Duodenal mucosa (tissue), 2 donors: ENCODE measurements around the gene BPIFA3.

Experiments used
- H3K27ac ChIP-seq: one replicate; pipeline ENCODE4 v1.7.0; 2013; ENCODE audit warnings: low read depth, low read length
- H3K27me3 ChIP-seq, 2 donors: one replicate each; pipeline ENCODE4 v1.7.0; 2013; ENCODE audit warnings: low read length in 2 of 2, control low read depth in 1 of 2; ENCODE audit not compliant: insufficient read depth in 2 of 2, control insufficient read depth in 1 of 2
- H3K36me3 ChIP-seq, 2 donors: one replicate each; pipeline ENCODE4 v1.7.0; 2013; ENCODE audit warnings: low read length in 2 of 2, control low read depth in 1 of 2; ENCODE audit not compliant: insufficient read depth in 2 of 2, control insufficient read depth in 1 of 2
- H3K4me1 ChIP-seq, 2 donors: one replicate each; pipeline ENCODE4 v1.7.0; 2013; ENCODE audit warnings: low read length in 2 of 2, control low read depth in 1 of 2; ENCODE audit not compliant: insufficient read depth in 2 of 2, control insufficient read depth in 1 of 2
- H3K4me3 ChIP-seq, 2 donors: one replicate each; pipeline ENCODE4 v1.7.0; 2013; ENCODE audit warnings: low read length in 2 of 2, low read depth in 1 of 2
- H3K9ac ChIP-seq, 2 donors: one replicate each; pipeline ENCODE4 v1.7.0; 2013; ENCODE audit warnings: low read length in 2 of 2, low read depth in 1 of 2
- H3K9me3 ChIP-seq, 2 donors: one replicate each; pipeline ENCODE4 v1.7.0; 2013; ENCODE audit warnings: low read length in 2 of 2, control low read depth in 1 of 2; ENCODE audit not compliant: control insufficient read depth in 1 of 2

Gene BPIFA3

GRCh38 chr20:33210371-33210770 is 6.8 kb upstream of the BPIFA3 start:
- Histone ChIP-seq H3K27me3 (no peaks in the 10 kb centered on the region), H3K9me3 (no peaks in the 10 kb centered on the region), H3K4me1 (no peaks in the 10 kb centered on the region), H3K9ac (no peak overlapping the region), H3K27ac (no peak overlapping the region), H3K36me3 (no peaks in the 10 kb centered on the region), H3K4me3 (no peak overlapping the region)

- Histone ChIP-seq H3K36me3 (no peaks in the 10 kb centered on the region), H3K4me3 (no peak overlapping the region), H3K27me3 (no peaks in the 10 kb centered on the region), H3K4me1 (no peaks in the 10 kb centered on the region), H3K27ac (no peak overlapping the region), H3K9ac (no peak overlapping the region), H3K9me3 (no peaks in the 10 kb centered on the region)
Observed at GRCh38 chr20:33211817-33212424, 5.2 kb upstream of the BPIFA3 start.

GRCh38 chr20:33224399-33224798 is 7.2 kb downstream of the BPIFA3 start:
- Histone ChIP-seq H3K9me3 (no peaks in the 10 kb centered on the region), H3K27me3 (no peaks in the 10 kb centered on the region)

GRCh38 chr20:33229843-33230242 is 12.7 kb downstream of the BPIFA3 start:
- Histone ChIP-seq H3K27me3 (no peaks in the 10 kb centered on the region), H3K36me3 (no peaks in the 10 kb centered on the region), H3K27ac (no peak overlapping the region), H3K4me3 (no peak overlapping the region), H3K9ac (no peak overlapping the region), H3K9me3 (no peaks in the 10 kb centered on the region), H3K4me1 (no peaks in the 10 kb centered on the region)

More at GRCh38 chr20:33224399-33224798, 7.2 kb downstream of the BPIFA3 start:
- Histone ChIP-seq H3K4me1 (no peaks in the 10 kb centered on the region), H3K4me3 (no peak overlapping the region), H3K9ac (no peak overlapping the region), H3K27ac (no peak overlapping the region), H3K36me3 (no peaks in the 10 kb centered on the region)

- no peak overlapping the region for H3K4me3 ChIP-seq
- H3K27me3 ChIP-seq: peaks cover 0 to 2% of the 10 kb centered on the region in 2 donors
- no peaks in the 10 kb centered on the region for H3K36me3 ChIP-seq
- no peak overlapping the region for H3K9ac ChIP-seq
- H3K9me3 ChIP-seq: no peaks in the 10 kb centered on the region
- no peak overlapping the region for H3K27ac ChIP-seq
- H3K4me1 ChIP-seq: no peaks in the 10 kb centered on the region
Observed at GRCh38 chr20:33231237-33231636, 14.1 kb downstream of the BPIFA3 start.

- H3K4me3 ChIP-seq: no peak overlapping the region
- H3K36me3 ChIP-seq: no peaks in the 10 kb centered on the region
- no peaks in the 10 kb centered on the region for H3K9me3 ChIP-seq
- peaks cover 0 to 2% of the 10 kb centered on the region in 2 donors for H3K27me3 ChIP-seq
- no peak overlapping the region for H3K27ac ChIP-seq
- H3K4me1 ChIP-seq: no peaks in the 10 kb centered on the region
- no peak overlapping the region for H3K9ac ChIP-seq
Observed at GRCh38 chr20:33232486-33233072, 15.4 kb downstream of the BPIFA3 start.

GRCh38 chr20:33233129-33233774 is 16.1 kb downstream of the BPIFA3 start:
- Histone ChIP-seq H3K27me3 (peaks cover 0 to 2% of the 10 kb centered on the region in 2 donors), H3K9me3 (no peaks in the 10 kb centered on the region), H3K4me1 (no peaks in the 10 kb centered on the region), H3K4me3 (no peak overlapping the region), H3K9ac (no peak overlapping the region), H3K36me3 (no peaks in the 10 kb centered on the region), H3K27ac (no peak overlapping the region)

GRCh38 chr20:33234050-33234449 is 16.9 kb downstream of the BPIFA3 start:
- peaks cover 0 to 2% of the 10 kb centered on the region in 2 donors for H3K27me3 ChIP-seq
- H3K36me3 ChIP-seq: no peaks in the 10 kb centered on the region
- no peak overlapping the region for H3K27ac ChIP-seq

GRCh38 chr20:33235696-33236095 is 18.5 kb downstream of the BPIFA3 start, which contains the start of gene BPIFA1:
BPIFA1 (plus strand) TSS chr20:33235996; CDS start chr20:33237712, 1,716 bp downstream.
- H3K27me3 ChIP-seq: peaks cover 0 to 2% of the 10 kb centered on the region in 2 donors
- no peak within 1 kb of the TSS for H3K4me3 ChIP-seq
- no peaks in the 10 kb centered on the region for H3K4me1 ChIP-seq
- H3K27ac ChIP-seq: no peak within 1 kb of the TSS
- H3K9me3 ChIP-seq: no peaks in the 10 kb centered on the region
- H3K9ac ChIP-seq: no peak within 1 kb of the TSS
- no peaks in the 10 kb centered on the region for H3K36me3 ChIP-seq

More at GRCh38 chr20:33234050-33234449, 16.9 kb downstream of the BPIFA3 start:
- Histone ChIP-seq H3K9me3 (no peaks in the 10 kb centered on the region), H3K4me1 (no peaks in the 10 kb centered on the region), H3K4me3 (no peak overlapping the region), H3K9ac (no peak overlapping the region)

GRCh38 chr20:33236351-33236750 is 19.2 kb downstream of the BPIFA3 start:
- H3K27me3 ChIP-seq: peaks cover 0 to 2% of the 10 kb centered on the region in 2 donors
- H3K27ac ChIP-seq: no peak overlapping the region
- H3K9ac ChIP-seq: no peak overlapping the region
- no peaks in the 10 kb centered on the region for H3K4me1 ChIP-seq
- H3K4me3 ChIP-seq: no peak overlapping the region
- H3K36me3 ChIP-seq: no peaks in the 10 kb centered on the region
- H3K9me3 ChIP-seq: no peaks in the 10 kb centered on the region
